ENCODE measurements around the gene ABHD12B.
"Not testable (repeated sequence)": the region's sequence is repeated elsewhere in the genome, so short reads cannot be mapped to it uniquely, and the experiment has no call there.

Gene ABHD12B

DNA sequence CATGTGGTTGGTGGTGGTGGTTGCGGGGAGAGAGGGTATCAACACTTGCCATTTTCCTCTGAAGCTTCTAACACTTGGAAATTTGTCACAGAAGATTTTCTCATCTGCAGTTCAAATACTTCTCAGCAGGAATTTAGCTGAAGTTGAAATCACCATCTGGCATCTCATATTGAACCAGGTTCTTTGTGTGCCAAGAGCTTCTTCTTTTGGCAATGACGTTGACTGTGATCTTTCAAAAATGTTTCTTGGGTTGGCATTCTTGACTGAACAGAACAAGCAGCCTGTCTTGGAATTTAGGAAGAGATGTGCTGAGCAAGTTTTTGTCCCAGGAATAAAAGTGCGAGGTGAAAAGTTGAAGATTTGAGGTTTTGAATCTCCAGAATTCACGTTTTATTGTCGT is 32.2 kb upstream of the ABHD12B start:
- FAIRE-seq: no peak

DNA sequence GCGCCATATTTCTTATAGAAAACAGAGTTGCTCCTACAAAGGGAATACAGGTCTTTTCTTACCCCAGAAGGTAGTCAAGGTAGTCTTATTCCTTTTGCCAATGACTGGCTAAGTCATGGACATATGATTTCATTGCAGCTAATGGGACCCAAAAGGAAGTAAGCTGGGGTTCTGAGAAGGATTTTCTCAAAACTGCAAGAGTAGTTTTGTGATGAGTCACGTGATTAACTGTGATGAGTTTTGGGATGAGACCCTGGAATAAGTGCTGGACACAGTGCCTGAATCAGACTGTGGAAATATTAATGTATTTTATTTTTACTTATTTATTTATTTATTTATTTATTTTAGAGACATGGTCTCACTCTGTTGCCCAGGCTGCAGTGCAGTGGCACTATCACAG is 27.5 kb upstream of the ABHD12B start:
- FAIRE-seq: no peak

DNA sequence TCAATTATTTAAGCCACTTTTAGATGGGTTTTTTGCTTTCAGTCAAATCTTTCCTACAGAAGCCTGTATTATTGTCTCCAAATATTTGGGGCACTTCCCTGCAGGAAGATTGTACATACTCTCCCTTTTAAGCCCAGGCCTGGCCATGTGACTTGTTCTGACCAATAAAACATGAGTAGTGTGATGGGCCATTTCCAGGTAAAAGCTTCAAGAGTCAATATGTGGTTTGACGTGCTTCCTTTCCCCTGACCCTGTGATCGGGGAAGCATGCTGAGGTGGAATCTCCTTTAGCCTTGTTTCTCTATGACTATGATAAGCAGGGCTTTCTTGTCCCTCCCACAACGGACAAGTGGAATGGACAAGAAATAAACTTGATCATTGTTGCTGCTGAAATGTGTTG is 26.7 kb upstream of the ABHD12B start:
- FAIRE-seq: no peak

DNA sequence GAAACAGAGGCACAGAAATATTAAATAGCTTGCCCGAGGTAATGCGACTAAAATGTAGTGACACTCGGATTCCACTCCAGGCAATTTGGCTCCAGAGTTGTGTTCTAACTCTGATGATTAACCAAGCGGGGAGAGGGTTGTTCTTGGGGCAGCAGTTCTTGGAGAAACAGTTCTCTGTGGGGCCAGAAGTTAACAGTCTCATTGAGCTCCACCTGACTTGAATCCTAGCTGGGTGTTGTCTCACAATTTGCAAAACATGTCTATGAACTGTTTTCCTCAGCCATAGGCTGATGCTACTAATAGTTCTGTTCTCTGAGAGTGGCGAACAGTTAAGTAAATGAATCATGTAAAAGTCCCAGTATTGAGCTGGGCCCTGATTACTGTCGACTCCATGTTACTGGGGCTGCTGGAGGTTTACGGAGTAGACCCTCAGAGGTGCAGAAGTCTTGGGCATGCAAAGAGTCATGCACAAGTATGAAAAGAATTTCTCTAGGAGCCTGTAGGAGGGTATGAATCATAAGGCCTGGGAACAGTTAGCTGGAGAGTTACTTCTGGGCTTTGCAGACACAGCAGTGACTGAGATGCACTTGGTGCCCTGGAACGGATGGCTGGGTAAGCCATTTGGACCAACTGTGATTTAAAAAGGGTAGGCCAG is 25.5 kb upstream of the ABHD12B start:
- no peak for FAIRE-seq

DNA sequence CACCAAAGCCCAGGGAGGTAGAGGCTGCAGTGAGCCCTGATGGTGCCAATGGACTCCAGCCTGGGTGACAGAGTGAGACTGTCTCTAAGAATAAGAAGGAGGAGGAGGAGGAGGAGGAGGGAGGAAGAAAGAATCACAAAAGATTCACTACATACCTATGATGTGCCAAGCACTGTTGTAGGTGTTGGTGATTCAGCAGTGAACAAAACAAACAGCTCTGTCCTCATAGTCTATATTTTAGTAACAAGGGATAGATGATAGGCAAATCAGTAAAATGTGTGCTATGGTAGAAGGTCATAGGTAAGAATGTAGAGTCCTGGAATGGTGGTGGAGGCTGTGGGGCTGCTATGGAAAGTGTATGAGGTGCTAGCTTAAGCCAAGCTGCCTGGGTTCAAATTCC is 18.0 kb upstream of the ABHD12B start:
- no peak for FAIRE-seq

DNA sequence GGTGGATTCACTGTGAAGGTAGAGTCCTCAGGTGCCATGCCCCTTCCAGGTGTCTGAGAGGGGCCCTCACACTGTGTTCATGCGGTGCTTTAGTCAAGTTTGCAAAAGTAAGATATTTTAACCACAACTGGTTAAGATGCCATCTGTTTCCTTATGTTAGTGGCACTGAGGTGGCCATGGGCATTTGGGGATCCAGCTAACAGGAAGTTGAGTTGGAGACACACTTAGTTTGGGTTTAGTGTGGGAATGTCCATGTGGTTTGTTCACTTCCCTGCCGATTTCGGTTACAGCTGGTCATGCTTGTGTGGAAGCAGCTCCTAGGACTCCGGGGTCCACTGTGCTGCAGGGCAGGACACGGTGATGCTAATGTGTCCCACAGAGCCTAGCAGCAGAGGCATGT is 17.3 kb upstream of the ABHD12B start:
- FAIRE-seq: no peak

DNA sequence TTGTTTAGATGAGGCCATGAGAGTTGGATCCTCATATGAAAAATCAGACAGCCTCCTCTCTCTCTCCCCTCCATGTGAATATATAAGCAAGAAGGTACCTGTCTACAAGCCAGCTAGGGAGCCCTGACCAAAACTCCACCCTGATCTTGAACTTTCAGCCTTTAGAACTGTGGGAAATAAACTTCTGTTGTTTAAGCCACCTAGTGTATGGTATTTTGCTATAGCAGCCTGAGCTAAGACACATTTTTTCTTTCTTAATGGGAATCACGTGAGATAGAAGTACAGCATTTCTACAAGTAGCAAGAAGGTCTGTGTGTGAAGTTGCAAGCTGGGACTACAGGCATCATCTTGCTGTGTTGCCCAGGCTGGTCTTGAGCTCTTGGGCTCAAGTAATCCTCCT is 16.3 kb upstream of the ABHD12B start:
- no peak for FAIRE-seq

DNA sequence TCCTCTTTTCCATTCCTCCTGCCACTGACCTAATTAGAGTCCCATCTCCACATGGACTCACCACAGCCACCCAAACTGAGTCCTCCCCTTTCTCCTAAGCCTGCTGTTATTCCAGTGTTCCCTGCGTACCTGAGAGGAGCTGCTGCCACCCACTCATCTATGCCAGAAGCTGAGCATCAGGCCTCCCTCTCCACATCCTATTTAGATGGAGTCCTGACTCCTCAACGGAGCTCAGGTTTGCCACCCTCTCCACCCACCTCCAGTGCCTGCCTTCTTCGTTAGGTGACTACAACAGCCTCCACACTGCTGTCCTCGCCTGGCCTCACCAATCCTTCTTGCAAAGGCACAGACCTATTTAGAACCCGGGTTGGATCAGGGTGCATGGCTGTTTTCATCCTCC is 15.2 kb upstream of the ABHD12B start:
- FAIRE-seq: no peak

DNA sequence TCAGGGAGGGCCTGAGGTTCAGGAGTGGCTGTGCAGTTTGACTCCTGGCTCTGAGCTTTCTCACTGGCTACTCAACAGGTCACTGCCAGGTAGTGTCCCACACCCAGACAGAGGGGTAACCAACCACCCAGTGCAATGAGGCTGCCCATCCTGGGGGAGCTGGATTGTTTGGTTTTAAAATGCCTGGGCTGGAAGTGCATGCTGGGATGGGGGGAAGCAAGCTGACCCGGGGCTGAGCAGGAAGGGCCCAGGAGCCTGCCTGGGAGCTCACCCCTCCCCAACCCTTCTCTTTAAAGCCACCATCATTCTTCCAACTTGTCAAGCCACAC is 12.6 kb upstream of the ABHD12B start:
- FAIRE-seq: no peak

DNA sequence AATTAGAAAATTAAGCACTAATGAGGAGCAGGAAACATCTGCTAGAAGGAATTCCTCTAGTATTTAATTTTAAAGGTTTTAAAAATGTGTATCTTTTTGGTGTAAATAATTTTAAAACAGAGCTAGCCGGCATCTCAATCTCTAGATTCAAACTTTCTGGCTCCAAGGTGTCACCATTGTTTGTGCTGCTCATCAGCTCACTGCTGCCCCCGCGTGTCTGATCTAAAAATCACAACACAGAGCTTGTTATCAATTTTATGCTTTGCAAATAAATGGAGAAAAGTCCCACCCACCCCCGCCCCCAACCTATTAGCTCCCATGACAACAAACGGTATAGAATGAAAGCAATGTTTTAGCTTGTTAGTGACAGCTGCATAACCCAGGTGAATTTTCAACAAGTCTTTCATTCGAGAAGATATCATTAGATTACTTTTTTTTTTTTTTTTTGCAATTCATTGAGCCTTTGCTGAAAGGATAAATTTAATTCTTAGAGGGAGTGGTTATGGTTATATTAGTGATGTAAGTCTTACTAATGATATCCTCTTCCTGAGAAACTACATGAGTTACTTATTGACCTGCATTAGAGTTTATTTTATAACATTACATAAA is 11.3 kb upstream of the ABHD12B start:
- FAIRE-seq: peak; percentile 83

DNA sequence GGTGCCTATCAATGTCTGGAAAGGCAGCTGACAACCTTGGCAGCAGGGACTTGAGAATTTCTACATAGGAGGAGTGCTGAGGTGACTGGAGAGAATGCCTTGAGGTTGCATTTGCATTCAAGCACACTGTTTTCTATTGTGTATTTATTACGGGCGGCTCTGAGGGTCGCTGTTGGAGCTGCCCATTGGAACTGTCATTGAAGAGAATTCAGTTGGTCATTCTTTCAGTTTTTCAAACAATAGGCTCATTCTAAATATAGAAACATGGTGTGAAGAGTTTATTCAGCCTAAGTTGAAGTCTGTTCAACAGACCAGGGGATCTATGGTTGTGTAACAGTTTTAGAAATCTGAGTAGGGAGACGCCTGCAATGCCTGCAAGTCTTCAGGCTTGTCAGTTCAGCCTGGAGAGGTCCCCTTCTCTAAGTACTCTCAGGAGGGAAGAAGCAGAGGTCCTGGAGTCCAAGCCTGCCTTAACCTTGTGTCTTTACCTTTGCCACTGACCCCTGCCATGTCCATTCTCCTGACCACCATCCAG is 9.8 kb upstream of the ABHD12B start:
- no peak for FAIRE-seq

DNA sequence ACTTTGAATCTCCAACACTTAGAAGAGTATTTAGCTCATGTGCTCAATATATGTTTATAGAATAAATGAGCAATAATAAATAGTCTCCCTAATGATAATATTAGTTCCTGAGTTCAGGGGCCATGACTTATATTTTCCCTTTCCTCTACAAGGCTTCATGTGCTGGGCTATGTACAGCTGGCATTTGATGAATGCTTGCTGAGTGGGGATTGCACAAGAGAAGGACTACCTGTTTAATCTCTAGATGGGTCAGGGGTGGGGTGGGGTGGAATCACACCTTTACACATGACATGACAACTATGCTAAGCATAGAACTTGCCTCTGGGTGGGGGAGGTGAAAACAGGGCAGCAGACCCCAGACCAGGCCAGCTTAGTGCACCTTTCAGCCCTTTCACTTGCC is 7.6 kb upstream of the ABHD12B start:
- FAIRE-seq: no peak

DNA sequence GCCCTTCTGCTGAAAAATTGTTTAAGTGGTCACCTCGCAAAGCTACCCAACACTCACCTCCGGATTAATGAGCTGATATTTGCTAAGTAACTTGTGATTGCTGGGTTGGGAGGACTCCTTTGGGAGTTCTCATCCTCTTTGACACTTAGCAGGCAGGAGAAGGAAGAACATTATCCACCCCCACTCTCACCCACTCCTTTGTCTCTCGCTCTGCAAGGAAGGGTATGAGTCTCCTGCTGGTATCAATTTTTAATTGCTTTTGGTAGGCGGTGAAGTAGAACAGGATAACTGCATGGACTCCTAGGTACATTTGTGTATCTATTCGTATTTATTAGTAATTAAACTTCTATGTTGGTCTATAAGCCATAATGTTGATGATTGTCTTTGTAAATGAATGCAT is 6.9 kb upstream of the ABHD12B start:
- FAIRE-seq: no peak

DNA sequence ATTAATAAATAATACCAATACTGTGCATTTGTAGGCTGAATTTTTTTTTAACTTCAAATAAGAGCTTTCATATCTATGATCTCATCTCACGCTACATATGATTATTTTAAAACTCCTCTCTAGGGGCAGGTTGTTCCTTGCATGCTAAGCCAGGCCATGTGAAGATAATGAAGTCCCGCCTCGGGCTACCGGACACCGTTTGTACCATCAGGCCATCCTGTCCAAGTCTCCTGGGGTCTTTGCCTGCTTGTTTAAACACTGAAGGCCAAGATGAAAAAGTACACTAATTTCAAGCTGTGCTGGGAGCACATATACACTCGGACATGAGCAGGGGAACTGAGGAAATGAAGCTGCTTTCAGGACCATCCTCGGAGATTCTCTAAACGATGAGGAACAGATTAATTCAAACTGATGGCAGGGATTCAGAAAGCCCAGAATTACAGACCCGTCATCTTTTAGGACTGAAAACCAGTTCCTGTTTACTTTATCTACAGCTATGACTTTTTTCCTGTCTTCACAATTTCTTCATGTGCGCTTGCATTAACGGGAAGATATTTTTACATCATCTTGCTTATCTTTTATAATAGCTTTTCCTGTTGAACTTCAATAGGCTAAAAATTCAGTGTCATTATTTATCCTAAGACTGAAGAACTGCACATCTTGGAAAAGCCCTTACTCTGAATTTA is 6.3 kb upstream of the ABHD12B start:
- FAIRE-seq: no peak

DNA sequence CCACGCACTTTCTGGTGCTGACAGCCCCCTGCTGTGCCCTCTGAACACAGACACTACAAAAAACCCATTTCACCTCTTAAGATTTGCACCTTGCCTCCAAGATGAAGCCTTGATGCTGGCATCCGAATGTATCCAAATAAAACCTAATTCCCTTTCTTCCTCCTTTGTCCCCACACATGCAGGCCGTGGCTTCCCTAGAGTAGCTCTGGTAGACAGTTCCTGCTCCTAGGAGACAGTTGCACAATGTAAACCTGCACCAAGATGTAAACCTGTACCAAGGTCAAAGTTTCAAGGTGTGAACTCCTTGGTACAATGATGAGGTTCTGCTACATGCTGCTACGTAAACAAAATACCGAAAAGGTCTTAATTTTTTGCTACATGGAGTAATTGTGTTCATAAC is 625 bp upstream of the ABHD12B start:
- FAIRE-seq: no peak

DNA sequence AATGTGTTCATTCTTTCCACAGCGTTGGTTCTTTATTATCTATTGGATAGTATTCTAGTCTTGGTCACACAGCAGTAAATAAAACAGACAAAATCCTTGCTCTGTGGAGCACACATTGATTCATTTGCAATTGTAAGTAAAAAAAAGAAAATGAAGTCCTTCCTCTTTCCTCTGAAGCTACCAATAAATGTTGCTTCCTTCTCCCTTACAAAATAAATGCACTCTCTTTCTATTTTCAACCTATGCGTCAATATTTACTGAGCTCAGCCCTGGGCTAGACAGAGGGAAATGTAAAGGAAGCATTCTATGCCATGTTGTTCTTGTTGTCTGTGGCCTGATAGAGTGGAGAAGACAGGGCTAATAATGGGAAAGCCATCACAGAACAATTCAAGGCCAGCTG is 2.9 kb downstream of the ABHD12B start:
- no peak for FAIRE-seq

DNA sequence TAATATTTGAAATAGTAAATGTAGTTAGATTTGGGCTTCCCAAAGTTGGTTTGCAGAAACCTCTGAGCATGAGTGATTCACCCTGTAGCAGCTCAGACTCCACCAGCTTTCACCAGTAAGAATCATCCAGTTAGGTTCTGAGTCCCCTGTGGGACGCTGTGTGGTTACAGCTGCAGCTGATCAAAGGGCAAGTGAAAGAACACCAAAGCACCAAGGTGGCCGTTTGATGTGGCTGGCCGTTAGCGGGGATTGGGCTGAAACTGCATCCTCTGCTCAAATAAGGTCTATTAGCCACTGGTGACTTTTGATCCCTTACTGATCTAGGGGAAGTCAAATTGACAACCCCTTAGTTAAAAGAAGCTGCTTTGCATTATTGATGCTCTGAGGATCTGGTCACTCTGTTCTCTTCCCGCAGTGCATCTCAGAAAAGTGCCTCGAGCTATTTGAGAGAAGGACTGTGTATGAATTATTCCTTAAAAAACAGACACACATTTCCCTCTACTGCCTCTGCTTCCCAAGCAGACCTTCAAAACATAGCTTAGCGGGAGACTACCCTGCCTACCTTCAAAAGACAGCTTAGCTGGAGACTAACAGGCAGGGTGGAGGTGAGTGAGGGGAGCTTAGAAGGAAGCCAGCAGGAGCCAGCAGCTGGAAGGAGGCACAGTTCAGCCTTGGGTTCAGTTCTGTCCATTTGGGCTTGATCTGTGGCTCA is 3.7 kb downstream of the ABHD12B start:
- FAIRE-seq: no peak

DNA sequence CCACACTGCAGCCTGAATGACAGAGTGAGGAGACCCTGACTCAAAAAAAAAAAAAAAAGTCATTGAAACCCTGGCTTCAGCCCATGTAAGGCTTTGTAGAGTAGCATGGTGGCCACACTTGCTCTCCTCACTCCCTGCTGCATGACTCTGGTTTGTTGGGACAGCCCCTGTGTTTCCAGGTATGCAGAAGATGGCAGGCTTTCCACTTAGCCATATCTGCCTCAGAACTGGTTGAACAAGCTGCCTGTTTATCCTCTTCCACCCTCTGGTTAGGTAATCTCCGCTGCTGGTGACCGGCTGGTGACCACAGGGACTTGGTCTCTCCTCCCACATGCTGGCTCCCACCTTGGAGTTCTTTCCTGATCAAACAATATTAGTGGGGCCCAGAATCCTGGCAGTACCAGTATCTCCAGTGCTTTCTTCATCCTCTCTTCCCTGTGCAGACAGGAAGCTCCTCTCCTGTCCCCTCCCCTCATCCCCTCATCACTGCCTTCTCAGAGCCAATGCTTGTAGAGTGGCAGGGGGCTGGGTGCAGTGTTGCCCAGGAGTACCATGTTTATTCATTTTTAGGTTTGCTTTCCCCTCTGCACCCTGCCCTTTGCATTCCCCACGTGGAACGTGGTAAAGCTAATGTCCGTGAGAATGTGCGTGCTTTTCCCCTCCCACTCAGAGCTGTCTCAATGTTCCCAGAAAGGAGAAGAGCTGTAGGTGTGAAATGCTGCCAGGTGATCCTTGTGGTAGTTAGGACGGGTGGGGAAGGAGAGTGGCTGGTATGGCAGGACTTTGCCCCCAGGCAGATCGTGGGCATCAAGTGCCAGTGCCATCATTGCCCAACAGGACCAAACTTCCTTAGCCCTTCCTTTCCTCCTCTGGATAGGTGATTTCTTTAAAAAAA is 11.3 kb downstream of the ABHD12B start:
- FAIRE-seq: no peak

DNA sequence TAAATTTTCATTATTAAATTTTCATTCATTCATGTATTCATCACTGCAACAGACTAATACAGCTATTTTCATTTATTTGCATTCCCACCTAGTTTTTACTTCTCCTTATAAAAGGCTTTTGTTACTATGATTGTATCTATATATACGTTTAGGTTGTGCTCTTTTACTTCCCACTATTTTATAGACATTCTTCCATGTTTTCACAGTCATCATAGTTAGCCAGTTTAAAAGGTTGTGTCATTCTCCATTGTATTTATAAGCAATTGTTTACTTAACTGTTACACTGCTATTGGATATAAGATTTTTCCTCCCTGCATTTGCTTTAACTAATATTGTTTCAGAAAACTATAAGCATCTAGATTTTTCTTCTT is 12.0 kb downstream of the ABHD12B start:
- no peak for FAIRE-seq

DNA sequence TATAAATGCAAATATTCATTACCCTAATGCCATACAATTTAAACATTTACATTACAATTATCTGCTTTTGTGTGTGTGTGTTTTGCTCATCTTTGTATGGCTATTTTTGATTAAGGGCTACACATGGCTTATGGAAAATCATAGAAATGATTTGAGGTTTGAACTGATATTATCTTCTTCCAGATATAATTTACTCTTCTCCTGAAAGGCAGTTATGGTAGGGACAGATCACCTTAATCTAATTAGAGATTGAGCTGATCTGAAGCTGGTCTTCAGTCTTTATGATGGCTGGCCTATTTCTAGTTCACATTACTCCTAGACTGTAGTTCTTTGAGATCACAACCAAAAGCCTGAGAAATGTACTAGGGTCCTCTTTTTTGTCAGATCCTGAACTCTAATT is 15.6 kb downstream of the ABHD12B start:
- FAIRE-seq: peak; percentile 6

DNA sequence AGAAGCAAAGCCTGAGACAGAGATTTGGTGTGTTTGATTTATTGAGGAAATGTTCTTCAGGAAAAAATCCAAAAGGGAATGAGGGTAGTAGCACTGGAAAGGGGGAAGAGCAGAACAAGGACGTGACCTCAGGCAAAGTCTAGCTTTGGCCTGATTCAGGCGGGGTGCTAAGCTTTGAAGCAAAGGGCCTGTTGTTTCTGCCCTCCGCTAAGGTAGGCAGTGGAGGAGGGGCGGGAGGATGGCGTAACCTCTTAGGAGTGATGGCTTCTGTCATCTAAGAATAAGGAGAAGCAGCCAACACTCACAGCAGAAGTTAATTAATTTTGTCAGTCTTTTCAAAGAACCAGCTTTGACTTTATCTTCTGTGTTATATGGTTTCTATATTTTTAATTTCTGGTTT is 20.4 kb downstream of the ABHD12B start:
- FAIRE-seq: no peak

DNA sequence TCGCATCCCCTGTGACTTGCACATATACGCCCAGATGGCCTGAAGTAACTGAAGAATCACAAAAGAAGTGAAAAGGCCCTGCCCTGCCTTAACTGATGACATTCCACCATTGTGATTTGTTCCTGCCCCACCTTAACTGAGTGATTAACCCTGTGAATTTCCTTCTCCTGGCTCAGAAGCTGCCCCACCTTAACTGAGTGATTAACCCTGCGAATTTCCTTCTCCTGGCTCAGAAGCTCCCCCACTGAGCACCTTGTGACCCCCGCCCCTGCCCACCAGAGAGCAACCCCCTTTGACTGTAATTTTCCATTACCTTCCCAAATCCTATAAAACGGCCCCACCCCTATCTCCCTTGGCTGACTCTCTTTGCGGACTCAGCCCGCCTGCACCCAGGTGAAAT is 24.6 kb downstream of the ABHD12B start:
- not testable (repeated sequence) for FAIRE-seq

DNA sequence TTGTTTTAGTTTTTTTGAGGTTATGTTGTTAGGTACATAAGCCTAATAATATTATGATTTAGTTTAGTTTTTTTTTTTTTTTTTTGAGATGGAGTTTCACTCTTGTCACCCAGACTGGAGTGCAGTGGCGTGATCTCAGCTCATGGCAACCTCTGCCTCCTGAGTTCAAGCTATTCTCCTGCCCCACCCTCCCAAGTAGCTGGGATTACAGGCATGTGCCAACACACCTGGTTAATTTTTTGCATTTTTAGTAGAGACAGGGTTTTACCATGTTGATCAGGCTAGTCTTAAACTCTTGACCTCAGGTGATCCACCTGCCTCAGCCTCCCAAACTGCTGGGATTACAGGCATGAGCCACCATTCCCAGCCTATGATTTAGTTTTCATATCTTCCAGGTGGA is 25.2 kb downstream of the ABHD12B start:
- not testable (repeated sequence) for FAIRE-seq

Data from G401.6 (cell line).